Neural progenitor cell (in vitro differentiated cells): ENCODE data around the gene ADGRL1.

Source experiments
- EZH2 ChIP-seq: fragments of 200-600 bp; sonication (generic); IDR thresholded peaks from 2 replicates; pipeline ENCODE4 v1.6.1; 2017; ENCODE audit warnings: antibody characterized with exemption, mild to moderate bottlenecking, moderate library complexity
- TF ChIP-seq, protein P1 (sequence below): fragments of 200-600 bp; sonication (generic); IDR thresholded peaks from 2 replicates; pipeline ENCODE4 v1.5.1; 2017; ENCODE audit warnings: antibody characterized with exemption, mild to moderate bottlenecking

DNA sequence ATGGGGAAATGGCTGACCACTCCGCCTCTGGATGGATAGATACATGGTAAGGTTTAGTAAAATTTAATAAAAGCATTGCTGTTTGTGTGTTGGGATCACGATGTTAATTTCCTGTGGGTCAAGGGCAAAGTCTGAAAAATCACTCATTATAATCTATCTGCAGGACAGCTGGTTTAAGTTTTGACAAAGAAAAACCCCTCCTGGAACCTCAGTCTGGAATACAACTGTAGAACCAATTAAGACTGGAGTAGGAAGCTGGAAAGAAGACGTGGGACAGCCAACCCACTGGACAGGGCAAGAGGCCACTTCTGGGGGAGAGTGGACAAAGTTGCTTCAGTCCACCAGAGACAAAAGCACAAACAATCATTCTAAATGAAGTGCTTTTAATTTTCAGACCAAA, 86.8 kb downstream of the ADGRL1 start:
- TF ChIP-seq, protein P1, sequence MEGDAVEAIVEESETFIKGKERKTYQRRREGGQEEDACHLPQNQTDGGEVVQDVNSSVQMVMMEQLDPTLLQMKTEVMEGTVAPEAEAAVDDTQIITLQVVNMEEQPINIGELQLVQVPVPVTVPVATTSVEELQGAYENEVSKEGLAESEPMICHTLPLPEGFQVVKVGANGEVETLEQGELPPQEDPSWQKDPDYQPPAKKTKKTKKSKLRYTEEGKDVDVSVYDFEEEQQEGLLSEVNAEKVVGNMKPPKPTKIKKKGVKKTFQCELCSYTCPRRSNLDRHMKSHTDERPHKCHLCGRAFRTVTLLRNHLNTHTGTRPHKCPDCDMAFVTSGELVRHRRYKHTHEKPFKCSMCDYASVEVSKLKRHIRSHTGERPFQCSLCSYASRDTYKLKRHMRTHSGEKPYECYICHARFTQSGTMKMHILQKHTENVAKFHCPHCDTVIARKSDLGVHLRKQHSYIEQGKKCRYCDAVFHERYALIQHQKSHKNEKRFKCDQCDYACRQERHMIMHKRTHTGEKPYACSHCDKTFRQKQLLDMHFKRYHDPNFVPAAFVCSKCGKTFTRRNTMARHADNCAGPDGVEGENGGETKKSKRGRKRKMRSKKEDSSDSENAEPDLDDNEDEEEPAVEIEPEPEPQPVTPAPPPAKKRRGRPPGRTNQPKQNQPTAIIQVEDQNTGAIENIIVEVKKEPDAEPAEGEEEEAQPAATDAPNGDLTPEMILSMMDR, result no peak
- no peak for TF ChIP-seq EZH2
